ENCODE data around the gene LDLRAD4. TPM values are rescaled to one million over a fixed set of nuclear protein-coding genes. Genes with fewer than 3 reads are reported as not detected.

Gene LDLRAD4
- total RNA-seq, 1 donor from 2014 or later, result 3.0 TPM

DNA sequence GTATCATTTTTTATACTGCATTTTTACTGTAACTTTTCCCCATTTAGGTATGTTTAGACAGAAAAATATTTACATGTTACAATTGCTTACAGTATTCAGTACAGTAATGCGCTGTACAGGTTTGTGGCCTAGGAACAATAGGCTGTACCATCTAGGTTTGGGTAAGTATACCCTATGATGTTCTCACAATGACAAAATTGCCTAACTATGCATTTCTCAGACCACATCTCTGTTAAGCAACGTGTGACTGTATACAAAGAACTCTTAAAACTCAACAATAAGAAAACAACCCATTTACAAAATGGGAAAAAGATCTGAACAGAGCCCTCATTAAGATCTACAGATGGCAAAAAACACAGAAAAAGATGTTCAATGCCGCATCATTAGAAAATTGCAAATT, 478.4 kb downstream of the LDLRAD4 start:
- no peak for ATAC-seq

DNA sequence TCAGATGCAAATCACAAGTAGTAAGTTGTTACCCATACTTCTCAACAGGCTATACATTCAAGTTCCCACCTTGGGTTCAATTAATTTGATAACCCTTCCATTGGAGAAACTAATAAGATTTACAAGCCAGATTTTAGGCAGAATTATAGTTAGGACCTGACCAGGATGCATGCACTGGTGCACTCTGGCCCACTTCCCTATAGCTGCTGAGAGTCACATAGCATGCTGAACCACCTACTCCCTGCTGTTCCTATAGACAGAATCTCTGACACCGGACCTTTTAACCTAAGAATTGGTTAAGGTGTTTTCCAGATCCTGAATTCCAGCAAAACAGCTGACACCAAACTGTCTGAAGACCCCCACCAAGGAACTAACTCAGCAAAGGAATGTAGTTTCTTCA, 481.6 kb downstream of the LDLRAD4 start:
- ATAC-seq, result no peak

Other genes starting within 250 kb of the LDLRAD4 start
- gene CEP192, start 227.4 kb upstream of the LDLRAD4 start, total RNA-seq, result 13.7 TPM

Measured in esophagus mucosa (tissue), 1 donor.